Limb (tissue), 2 donors: Measurements from ENCODE around the gene FUT8.
"Not testable (repeated sequence)": the region's sequence is repeated elsewhere in the genome, so short reads cannot be mapped to it uniquely, and the experiment has no call there.

Source experiments
- DNase-seq, 2 donors: peaks; one replicate each; pipeline ENCODE4 v3.0.0-alpha.2; 2016; ENCODE audit errors: extremely low spot score in 2 of 2

FUT8 gene

DNA sequence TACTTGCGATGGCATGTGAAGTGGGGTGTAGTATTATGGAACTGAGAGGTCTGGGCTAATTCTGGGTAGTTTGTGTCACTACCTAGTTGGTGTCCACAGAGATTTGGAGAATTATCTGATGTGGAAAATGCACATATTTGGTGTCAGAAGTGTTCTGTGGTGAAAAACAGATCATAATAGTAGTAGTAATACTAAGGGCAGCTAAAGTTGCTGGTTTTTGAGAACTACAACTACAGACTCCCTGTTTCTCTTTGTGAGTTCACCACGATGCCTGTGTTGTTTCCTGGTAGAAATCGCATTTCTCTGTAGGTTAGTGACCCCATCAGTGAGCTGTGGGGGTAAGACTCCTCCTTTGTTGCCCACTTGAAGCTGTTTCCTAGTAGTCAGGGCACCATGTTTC lies 206.5 kb downstream of the FUT8 start:
- DNase-seq = no peak

DNA sequence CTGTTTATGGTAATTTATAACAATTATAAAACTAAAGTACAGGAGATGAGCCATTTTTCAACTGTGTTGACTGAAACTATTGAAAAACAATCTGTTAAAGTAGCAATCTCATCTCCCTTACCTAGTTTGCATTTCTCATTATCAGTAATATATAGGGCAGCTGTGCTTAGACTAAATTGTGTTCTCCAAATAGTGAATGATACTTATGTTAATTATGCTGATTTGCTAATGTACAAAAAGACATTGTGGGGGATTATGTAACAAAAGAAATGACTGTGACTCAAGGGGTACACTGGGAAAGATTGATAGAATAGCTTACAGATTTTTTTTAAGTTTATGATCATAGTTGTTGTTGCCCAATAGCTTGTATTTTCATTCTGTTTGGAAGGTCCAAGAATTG lies 207.7 kb downstream of the FUT8 start:
- no peak for DNase-seq

DNA sequence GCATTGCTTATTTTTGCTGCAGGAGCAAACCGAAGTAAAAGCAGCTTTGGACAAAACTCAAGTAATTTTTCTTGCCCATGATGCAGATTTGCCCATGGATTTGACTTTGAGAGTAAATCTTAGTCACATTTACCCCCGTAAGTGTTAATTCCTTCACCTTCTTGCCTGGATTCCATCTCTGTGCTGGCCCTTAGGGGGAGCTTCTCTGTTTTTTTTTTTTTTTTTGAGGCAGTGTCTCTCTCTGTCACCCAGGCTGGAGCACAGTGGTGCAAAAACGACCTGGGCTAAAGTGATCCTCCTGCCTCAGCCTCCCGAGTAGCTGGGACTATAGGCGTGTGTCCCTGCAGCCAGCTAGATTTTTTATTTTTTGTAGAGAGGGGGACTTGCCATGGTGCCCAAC lies 210.2 kb downstream of the FUT8 start:
- DNase-seq = no peak

DNA sequence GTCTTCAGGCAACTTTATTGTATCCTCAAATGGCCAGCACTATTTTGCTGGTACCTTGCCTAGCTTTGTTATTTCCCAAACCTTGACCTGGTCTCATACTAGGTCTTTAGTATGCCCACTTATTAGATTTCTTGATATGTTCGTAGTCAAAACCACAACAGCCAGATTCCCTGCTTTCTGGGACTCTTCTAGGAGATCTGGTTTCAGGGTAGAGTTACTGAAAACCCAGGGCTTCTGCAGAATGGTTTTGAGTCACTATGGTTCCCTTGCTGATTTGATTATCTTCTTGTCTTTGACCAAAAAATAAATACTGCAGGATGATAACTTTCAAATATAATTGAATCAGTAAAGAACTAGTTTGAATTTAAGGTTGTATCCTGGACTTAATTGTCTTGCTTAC lies 211.2 kb downstream of the FUT8 start:
- DNase-seq = no peak

DNA sequence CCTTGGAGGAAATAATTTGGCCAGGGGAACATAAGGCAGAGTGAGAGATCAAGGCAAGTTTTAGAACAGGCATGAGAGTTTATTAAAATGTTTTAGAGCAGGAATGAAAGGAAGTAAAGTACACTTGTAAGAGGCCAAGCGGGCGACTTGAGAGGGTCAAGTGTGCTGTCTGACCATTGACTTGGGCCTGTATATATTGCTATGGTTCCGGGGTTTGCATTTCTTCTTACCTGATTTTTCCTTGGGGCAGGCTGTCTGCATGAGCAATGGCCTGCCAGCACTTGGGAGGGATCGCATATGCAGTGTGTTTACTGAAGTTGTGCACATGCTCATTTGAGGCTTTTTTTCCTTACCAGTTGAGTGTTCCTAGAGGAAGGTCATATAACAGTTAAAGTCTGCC lies 214.8 kb downstream of the FUT8 start:
- DNase-seq = no peak

DNA sequence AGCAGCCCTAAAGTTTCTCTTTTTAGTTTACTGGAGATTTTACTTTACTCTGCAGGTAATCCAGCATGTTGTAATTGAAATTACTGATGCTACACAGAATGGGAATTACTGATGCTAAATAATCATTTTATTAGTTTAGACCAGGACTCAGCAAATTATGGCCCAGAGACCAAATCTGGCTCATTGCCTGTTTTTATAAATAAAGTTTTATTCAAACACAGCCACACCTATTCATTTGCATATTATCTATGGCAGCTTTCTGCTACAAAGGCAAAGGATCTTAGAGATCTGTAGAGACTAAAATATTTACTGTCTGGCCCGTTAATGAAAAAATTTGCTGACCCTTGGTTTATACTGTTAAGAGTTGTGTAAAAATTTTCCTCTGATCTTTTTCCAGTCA lies 216.1 kb downstream of the FUT8 start:
- no peak for DNase-seq

- no peak for DNase-seq
Measured at GRCh38 chr14:65631040-65631439, 218.5 kb downstream of the FUT8 start.

DNA sequence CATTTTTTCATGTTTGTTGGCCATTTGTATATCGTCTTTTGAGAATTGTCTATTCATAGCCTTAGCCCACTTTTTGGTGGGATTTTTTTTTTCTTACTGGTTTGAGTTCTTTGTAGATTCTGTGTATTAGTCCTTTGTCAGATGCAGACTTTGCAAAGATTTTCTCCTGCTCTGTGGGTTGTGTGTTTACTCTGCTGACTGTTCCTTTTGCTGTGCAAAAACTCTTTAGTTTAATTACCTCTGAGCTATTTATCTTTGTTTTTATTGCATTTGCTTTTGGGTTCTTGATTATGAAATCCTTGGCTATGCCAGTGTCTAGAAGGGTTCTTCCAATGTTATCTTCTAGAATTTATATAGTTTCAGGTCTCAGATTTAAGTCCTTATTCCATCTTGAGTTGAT lies 220.0 kb downstream of the FUT8 start:
- no peak for DNase-seq

- DNase-seq = not testable (repeated sequence)
Measured at GRCh38 chr14:65633666-65634065, 221.1 kb downstream of the FUT8 start.

GRCh38 chr14:65637780-65638179 lies 225.2 kb downstream of the FUT8 start:
- no peak for DNase-seq

- no peak for DNase-seq
Measured at GRCh38 chr14:65639216-65639615, 226.7 kb downstream of the FUT8 start.

DNA sequence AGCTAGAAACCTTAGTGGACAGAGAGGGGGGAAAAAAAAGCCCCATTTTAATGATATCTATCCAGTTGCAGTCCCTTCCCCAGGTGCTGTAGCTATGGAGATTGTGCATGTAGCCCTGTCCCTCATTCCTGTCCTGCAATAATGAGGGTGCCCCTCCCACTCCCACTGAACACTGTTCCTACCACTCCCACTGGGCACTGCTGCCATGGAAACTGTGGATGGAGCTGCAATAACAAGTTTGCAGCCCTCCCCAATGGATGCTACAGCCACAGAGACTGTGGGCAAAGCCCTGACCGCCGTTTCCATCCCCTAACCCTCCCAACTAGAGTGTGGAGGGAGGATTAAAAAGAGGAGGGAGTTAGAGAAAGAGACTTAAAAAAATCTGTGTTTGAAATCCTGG lies 238.3 kb downstream of the FUT8 start:
- peak in 1 of 2 donors; percentile 36 for DNase-seq

DNA sequence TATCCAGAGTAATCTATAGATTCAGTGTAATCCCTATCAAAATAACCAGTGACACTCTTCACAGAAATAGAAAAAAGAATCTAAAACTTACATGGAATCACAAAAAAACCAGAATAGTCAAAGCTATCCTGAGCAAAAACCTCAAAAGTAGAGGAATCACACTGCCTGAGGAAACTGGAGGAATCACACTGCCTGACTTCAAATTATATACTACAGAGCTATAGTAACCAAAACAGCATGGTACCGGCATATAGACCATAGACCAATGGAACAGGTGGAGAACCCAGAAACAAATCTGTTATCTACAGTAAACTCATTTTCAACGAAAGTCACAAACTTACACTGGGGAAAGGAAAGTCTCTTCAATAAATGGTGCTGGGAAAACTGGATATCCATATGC lies 244.0 kb downstream of the FUT8 start:
- no peak for DNase-seq

- no peak for DNase-seq
Measured at GRCh38 chr14:65658202-65658601, 245.7 kb downstream of the FUT8 start.

- DNase-seq = no peak
Measured at GRCh38 chr14:65661865-65662264, 249.3 kb downstream of the FUT8 start.

DNA sequence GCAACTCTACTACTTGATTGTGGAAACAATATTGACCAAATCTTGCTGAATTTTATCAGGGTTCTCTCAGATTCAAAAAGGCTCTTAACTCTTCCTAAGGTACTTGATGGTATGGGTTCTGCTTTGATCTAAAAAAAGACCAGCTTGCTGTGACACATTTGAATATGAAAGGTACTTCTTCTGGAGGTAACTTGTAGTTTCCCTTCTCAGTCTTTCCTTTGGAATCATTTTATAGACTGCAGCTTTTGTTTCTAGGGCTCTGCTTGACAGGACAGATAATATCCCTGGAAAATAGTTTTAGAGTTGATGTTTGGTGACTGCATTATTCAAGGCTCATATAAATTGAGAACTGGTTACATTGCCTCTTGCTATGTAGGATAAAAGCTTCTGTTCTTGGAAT lies 251.9 kb downstream of the FUT8 start:
- no peak for DNase-seq

DNA sequence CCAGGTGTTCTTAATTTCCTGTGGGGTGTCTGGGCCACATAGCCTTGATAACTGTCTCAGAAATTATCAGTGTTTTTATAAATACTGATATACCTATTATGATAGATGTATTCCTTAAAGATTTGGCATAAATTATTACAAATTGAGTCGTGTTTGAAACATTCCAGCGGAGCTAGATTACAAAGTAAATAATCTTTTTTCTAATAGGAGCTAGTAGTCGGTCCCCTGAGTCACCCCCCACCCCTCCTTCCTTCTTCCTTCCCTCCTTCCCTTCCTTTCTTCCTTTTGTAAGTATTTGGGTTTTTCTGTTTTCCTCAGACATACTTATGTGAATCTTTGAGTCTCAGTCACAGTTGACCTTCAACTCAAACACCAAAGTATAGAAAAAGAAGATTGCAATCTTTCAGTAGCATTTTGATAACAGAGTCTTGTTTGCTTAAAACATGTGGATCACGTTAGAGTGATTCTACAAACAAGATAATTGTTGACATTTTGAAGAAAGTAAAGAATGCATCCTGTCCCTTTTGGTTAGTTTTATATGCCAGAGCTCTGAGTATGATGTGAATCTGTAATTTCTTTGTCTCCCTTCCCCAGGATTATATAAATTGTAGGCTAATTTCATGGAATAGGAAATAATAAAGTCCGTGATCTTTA lies 264.0 kb downstream of the FUT8 start:
- no peak for DNase-seq

DNA sequence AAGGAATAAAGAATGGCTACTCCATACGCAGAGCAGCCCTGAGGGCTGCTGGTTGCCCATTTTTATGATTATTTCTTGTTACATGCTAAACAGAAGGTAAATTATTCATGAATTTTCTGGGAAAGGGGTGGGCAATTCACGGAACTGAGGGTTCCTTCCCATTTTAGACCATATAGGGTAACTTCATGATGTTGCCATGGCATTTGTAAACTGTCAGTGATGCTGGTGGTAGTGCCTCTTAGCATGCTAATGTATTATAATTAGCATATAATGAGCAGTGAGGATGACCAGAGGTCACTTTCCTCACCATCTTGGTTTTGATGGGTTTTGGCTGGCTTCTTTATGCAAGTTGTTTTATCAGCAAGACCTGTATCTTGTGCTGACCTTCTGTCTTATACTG lies 273.0 kb downstream of the FUT8 start:
- no peak for DNase-seq

DNA sequence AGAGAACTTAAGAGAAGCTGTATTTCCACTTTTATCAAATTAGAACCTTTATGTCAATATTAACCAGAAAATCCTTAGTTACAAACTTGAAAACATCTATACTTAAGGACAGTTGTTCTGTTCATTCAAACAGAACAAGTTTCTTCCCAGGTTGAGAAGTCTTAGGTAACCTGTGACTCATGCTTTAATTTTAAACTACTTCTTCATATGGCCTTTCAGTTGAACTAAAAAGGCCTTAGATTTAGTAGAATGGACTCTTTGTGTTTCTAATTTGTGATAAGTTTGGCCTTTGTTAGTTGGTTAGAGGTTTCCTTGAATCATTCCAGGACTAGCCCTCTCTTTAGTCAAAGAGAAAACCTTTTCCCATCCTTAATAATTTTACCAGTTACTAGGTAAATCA lies 274.2 kb downstream of the FUT8 start:
- DNase-seq = no peak

- DNase-seq = no peak
Measured at GRCh38 chr14:65689070-65689469, 276.5 kb downstream of the FUT8 start.

DNA sequence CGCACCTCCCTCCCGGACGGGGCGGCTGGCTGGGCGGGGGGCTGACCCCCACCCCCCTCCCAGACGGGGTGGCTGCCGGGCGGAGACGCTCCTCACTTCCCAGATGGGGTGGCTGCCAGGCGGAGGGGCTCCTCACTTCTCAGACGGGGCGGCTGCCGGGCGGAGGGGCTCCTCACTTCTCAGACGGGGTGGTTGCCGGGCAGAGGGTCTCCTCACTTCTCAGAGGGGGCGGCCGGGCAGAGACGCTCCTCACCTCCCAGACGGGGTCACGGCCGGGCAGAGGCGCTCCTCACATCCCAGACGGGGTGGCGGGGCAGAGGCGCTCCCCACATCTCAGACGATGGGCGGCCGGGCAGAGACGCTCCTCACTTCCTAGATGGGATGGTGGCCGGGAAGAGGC lies 280.0 kb downstream of the FUT8 start:
- DNase-seq = not testable (repeated sequence)

- no peak for DNase-seq
Measured at GRCh38 chr14:65696801-65697200, 284.3 kb downstream of the FUT8 start.

DNA sequence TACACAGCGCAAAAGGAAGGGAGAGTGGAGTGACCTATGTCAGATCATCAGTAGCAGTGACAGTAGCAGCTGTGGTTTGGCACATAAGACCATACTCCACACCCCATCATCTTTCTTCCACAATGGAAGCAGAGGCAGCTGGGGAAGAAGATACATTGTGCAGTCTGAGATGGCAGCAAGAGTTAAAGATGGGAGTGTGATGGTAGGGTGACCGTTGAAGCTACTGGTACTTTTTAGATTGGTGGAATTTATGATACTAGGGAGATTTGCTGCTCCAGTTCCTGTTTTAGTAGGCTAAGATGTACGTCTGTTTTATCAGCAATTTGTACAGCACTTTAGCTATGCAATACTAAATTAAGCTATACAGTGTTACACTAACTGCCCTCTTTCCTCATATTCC lies 291.0 kb downstream of the FUT8 start:
- no peak for DNase-seq

DNA sequence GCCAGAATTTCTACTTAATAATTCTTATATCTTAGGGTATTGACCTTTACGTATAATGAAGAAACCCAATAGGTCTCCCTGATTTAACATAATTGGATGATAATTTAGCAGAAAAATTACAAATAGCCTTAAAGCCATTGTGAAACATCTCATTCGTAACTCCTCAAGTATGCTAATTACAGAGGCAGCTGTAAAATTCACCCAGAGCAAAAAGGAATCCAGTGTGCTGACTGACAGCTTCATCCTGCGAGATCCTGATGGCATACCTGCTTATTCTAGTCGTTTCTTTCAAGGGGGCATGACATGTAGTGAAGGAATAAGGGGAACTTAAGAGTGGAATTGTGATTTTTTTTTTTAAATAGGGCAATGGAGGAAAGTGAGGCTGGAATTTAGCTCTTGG lies 291.5 kb downstream of the FUT8 start:
- DNase-seq = no peak
